B cell (primary cell): ENCODE results near the gene POMT1. TPM values are rescaled to one million over a fixed set of nuclear protein-coding genes. Genes with fewer than 3 reads are reported as not detected.

Source experiments
- ATAC-seq: fragments of 200-7000 bp; cut with Tn5 transposase; one replicate; pipeline ENCODE4 v1.10.0; 2021; ENCODE audit warnings: low read depth, mild to moderate bottlenecking, moderate number of reproducible peaks, moderate library complexity
- CTCF ChIA-PET: fragments of 350-600 bp; sonication (Branson Sonifier 250); formaldehyde crosslinking; loops from one replicate; lab custom pipeline; 2021; ENCODE audit warnings: antibody characterized with exemption, inconsistent platforms; lab: Charles Lee
- POLR2A ChIA-PET: fragments of 350-600 bp; sonication (Branson Sonifier 250); formaldehyde crosslinking; loops from one replicate; lab custom pipeline; 2021; ENCODE audit warnings: antibody characterized with exemption; lab: Charles Lee
- DNase-seq: peaks from one replicate; pipeline ENCODE4 v3.0.0; 2013
- H2AFZ ChIP-seq: 2 replicates; pipeline ENCODE4 v1.6.1; 2012; ENCODE audit warnings: mild to moderate bottlenecking, low read depth, low read length; ENCODE audit not compliant: insufficient read depth, poor library complexity, severe bottlenecking
- H3K27ac ChIP-seq, 2 donors: 1 replicate in 1 of 2; 2 replicates in 1 of 2; pipeline ENCODE4 v1.5.1; 2012 to 2013; ENCODE audit warnings: low read length in 2 of 2, mild to moderate bottlenecking in 2 of 2, moderate library complexity in 1 of 2
- H3K27me3 ChIP-seq, 4 experiments: fragments of 200-600 bp in 1 of 4; sonication (generic) in 1 of 4; replicated peaks in 1 of 4; 1 replicate in 2 of 4; 2 replicates in 2 of 4; pipeline versions ENCODE4 v1.6.1 to v1.7.0; 2013 to 2016; ENCODE audit warnings: low read length in 3 of 4, mild to moderate bottlenecking in 2 of 4, mixed read lengths in 1 of 4, moderate library complexity in 1 of 4; ENCODE audit not compliant: insufficient read depth in 4 of 4, control insufficient read depth in 3 of 4; ENCODE audit errors: control extremely low read depth in 1 of 4
- H3K36me3 ChIP-seq, 2 experiments: replicated peaks in 1 of 2; 1 replicate in 1 of 2; 2 replicates in 1 of 2; pipeline versions ENCODE4 v1.6.1 to v1.7.1; 2013; ENCODE audit warnings: low read length in 1 of 2; ENCODE audit not compliant: insufficient read depth in 2 of 2, control insufficient read depth in 1 of 2; ENCODE audit errors: control extremely low read depth in 1 of 2, extremely low read depth in 1 of 2
- H3K4me1 ChIP-seq, 2 donors: fragments of 200-600 bp in 1 of 2; sonication (generic) in 1 of 2; 1 replicate in 1 of 2; 2 replicates in 1 of 2; pipeline versions ENCODE4 v1.5.1 to v1.6.1; 2013 to 2017; ENCODE audit warnings: low read length in 2 of 2; ENCODE audit not compliant: control insufficient read depth in 2 of 2, insufficient read depth in 2 of 2
- H3K4me2 ChIP-seq: replicated peaks from 2 replicates; pipeline ENCODE3; 2012; ENCODE audit warnings: mild to moderate bottlenecking, low read depth, low read length; ENCODE audit not compliant: poor library complexity, severe bottlenecking
- H3K4me3 ChIP-seq, 5 experiments: fragments of 200-600 bp in 1 of 5; sonication (generic) in 1 of 5; 1 replicate in 3 of 5; 2 replicates in 2 of 5; pipeline versions ENCODE4 v1.5.1 to v1.7.0; 2011 to 2016; ENCODE audit warnings: low read length in 4 of 5, mild to moderate bottlenecking in 4 of 5, low read depth in 2 of 5, control low read depth in 1 of 5, moderate library complexity in 1 of 5; ENCODE audit not compliant: insufficient read depth in 1 of 5; ENCODE audit errors: control extremely low read depth in 1 of 5, extremely low read depth in 1 of 5
- H3K79me2 ChIP-seq: fragments of 200-600 bp; sonication (generic); one replicate; pipeline ENCODE4 v1.6.0; 2016; ENCODE audit warnings: low read length; ENCODE audit not compliant: control insufficient read depth, insufficient read depth
- H3K9ac ChIP-seq: fragments of 200-600 bp; sonication (generic); 2 replicates; pipeline ENCODE4 v1.6.1; 2017; ENCODE audit warnings: mild to moderate bottlenecking, low read length, moderate library complexity
- H3K9me3 ChIP-seq, 3 donors: one replicate each; pipeline versions ENCODE4 v1.6.1 to v1.7.1; 2013; ENCODE audit warnings: low read length in 2 of 3; ENCODE audit not compliant: control insufficient read depth in 2 of 3, insufficient read depth in 1 of 3; ENCODE audit errors: control extremely low read depth in 1 of 3
- H4K20me1 ChIP-seq: 2 replicates; pipeline ENCODE4 v1.6.0; 2012; ENCODE audit warnings: mild to moderate bottlenecking, low read length; ENCODE audit not compliant: insufficient read depth, control insufficient read depth, poor library complexity, severe bottlenecking
- H3K27ac Mint-ChIP-seq: one replicate; pipeline ENCODE4 v1.8.0; 2021; ENCODE audit warnings: mixed read lengths
- H3K27me3 Mint-ChIP-seq: one replicate; pipeline ENCODE4 v1.8.0; 2021; ENCODE audit warnings: mixed read lengths
- H3K4me1 Mint-ChIP-seq: one replicate; pipeline ENCODE4 v1.8.0; 2021; ENCODE audit warnings: mixed read lengths
- H3K4me3 Mint-ChIP-seq: one replicate; pipeline ENCODE4 v1.8.0; 2021; ENCODE audit warnings: mixed read lengths
- H3K9me3 Mint-ChIP-seq: one replicate; pipeline ENCODE4 v1.8.0; 2022; ENCODE audit warnings: mixed read lengths; ENCODE audit not compliant: insufficient read depth
- CTCF ChIP-seq: fragments of 200-600 bp; IDR thresholded peaks from one replicate; pipeline ENCODE4 v1.8.0; 2022; ENCODE audit warnings: antibody characterized with exemption, mild to moderate bottlenecking
- EZH2 ChIP-seq: IDR thresholded peaks from 2 replicates; pipeline ENCODE4 v1.6.1; 2012; ENCODE audit warnings: borderline replicate concordance, low read depth, mild to moderate bottlenecking, moderate library complexity, low read length; ENCODE audit not compliant: insufficient read depth, poor library complexity, severe bottlenecking
- WGBS: methylation state at CpG from one replicate; pipeline ENCODE4 v1.1.5; 2013; ENCODE audit warnings: missing lambda C conversion rate; ENCODE audit not compliant: insufficient coverage; 5-methylcytosine and 5-hydroxymethylcytosine counted together
- intact Hi-C: fragments of 100-400 bp; cut with micrococcal nuclease; formaldehyde crosslinking; loops from one replicate; pipeline ENCODE4 v1.10.0; 2022
- polyA plus RNA-seq: library from polyadenylated mRNA; depleted of rRNA; stranded (reverse); fragments of >200 nt; gene quantifications from 2 replicates; pipeline ENCODE4 v1.2.3, GENCODE V29; 2012
- total RNA-seq, 2 donors: library from RNA; stranded (reverse); fragments of 120-200 nt in 1 of 2; gene quantifications; 1 replicate in 1 of 2; 2 replicates in 1 of 2; pipeline versions ENCODE4 v1.2.3 to v1.2.4, GENCODE V29; 2013 to 2022

POMT1 gene
- total and polyA plus RNA-seq, 2 donors (not counting 1 experiment from before 2014, with no cell fraction given): 41.9 to 42.0 TPM

DNA sequence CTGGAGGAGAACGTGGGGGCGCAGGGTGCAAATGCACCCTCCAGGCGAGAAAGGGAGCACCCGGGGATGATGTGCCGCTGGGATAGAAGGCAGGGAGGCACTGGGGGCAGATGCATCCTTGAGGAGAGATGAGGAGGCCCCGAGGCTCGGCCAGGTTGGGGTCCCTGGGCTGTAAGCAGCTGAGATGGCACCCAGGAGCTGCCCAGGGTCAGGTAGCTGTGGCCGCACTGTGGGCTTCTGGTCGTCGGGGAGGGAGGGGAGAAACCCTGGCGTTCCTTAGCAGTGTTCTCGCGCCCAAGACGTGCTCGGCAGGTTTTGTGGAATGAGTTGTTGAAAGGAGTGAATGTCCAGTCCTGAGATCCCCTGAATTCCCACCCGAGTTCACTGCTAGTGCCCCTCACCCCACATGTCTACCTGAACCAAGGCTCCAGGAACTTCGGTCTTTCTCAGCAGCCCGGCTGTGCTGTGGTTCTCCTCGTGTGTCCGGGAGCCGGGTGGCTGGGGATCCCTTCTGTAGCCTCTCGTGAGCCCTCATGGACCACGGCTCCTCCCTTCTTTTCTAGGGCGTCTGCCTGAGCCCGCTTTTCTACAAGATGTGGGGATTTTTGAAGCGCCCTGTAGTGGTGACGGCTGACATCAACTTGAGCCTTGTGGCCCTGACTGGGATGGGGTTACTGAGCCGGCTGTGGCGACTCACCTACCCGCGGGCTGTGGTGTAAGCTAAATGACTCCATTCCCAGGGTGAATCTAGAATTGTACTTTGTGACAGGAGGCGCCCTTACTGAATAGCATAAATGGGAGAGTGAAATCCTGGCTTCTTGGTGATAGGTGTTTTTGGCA lies 1.1 kb downstream of the POMT1 start:
- Histone ChIP-seq H4K20me1 (peaks cover 9% of the 10 kb centered on the region), H3K36me3 (peaks cover 0 to 7% of the 10 kb centered on the region in 2 experiments), H3K27ac (no peak overlapping the region), H3K9me3 (no peaks in the 10 kb centered on the region), H3K79me2 (peaks cover 28% of the 10 kb centered on the region), H3K4me3 (peak overlapping the region; percentile 61 to 92 (median 86)), H2AFZ (peak overlapping the region; percentile 98), H3K27me3 (no peaks in the 10 kb centered on the region), H3K4me1 (peaks cover 11 to 22% of the 10 kb centered on the region in 2 donors), H3K9ac (peak overlapping the region; percentile 94), H3K4me2 (peak overlapping the region; percentile 96)
- ChIA-PET POLR2A (interaction anchor here (0.6 kb wide), 2 partner anchors 111 to 1250 kb away, joined by 3 to 5 read pairs; no protein-coding TSS in a partner anchor), CTCF (interaction anchor here (0.7 to 1.8 kb wide), 4 partner anchors 70 to 240 kb away, joined by 3 to 5 read pairs (median 4); no protein-coding TSS in a partner anchor)
- Mint-ChIP-seq H3K4me3 (peak overlapping the region; percentile 94), H3K27me3 (no peaks in the 10 kb centered on the region), H3K9me3 (no peaks in the 10 kb centered on the region), H3K27ac (peak overlapping the region; percentile 85), H3K4me1 (peaks cover 24% of the 10 kb centered on the region)
- intact Hi-C loops: loop anchor here (5.0 to 10.0 kb wide), 2 partner anchors 123 to 241 kb away; partner anchors contain the start of gene RAPGEF1
- peak; percentile 37 for DNase-seq
- 42% methylated on average over 25 of the region's 32 CpGs for WGBS
- TF ChIP-seq CTCF: no peak
- TF ChIP-seq EZH2: no peak
- ATAC-seq: no peak

- no peak for DNase-seq
- no peak overlapping the region for H3K27ac ChIP-seq
- H4K20me1 ChIP-seq: no peaks in the 10 kb centered on the region
- H3K9me3 Mint-ChIP-seq: no peaks in the 10 kb centered on the region
- TF ChIP-seq CTCF: no peak
- TF ChIP-seq EZH2: no peak
- no peak overlapping the region for H2AFZ ChIP-seq
- no peak overlapping the region for H3K9ac ChIP-seq
- ChIA-PET POLR2A (no interaction called here), CTCF (no interaction called here)
- no peak for ATAC-seq
- intact Hi-C loops: loop anchor here (10.0 kb wide), 1 partner anchor 240 kb away; the partner anchor contains the start of gene RAPGEF1
- peaks cover 28% of the 10 kb centered on the region for H3K79me2 ChIP-seq
- peaks cover 0 to 6% of the 10 kb centered on the region in 2 experiments for H3K36me3 ChIP-seq
- no peak overlapping the region for H3K27ac Mint-ChIP-seq
- no peak overlapping the region for H3K4me3 Mint-ChIP-seq
- no peak overlapping the region for H3K4me3 ChIP-seq
- no peak overlapping the region for H3K4me2 ChIP-seq
- 83% methylated on average over 1 of the region's 8 CpGs for WGBS
- no peaks in the 10 kb centered on the region for H3K27me3 Mint-ChIP-seq
- no peaks in the 10 kb centered on the region for H3K27me3 ChIP-seq
- peaks cover 24% of the 10 kb centered on the region for H3K4me1 Mint-ChIP-seq
- no peaks in the 10 kb centered on the region for H3K9me3 ChIP-seq
- H3K4me1 ChIP-seq: peaks cover 11 to 22% of the 10 kb centered on the region in 2 donors
These were observed 2.3 kb downstream of the POMT1 start for GRCh38 chr9:131505012-131505411.
